HuH-7 (cell line): ENCODE results near the gene FAM20B.

Experiments
- DNase-seq: peaks from one replicate; pipeline ENCODE4 v3.0.0; 2011; ENCODE audit warnings: low spot score

Gene FAM20B

DNA sequence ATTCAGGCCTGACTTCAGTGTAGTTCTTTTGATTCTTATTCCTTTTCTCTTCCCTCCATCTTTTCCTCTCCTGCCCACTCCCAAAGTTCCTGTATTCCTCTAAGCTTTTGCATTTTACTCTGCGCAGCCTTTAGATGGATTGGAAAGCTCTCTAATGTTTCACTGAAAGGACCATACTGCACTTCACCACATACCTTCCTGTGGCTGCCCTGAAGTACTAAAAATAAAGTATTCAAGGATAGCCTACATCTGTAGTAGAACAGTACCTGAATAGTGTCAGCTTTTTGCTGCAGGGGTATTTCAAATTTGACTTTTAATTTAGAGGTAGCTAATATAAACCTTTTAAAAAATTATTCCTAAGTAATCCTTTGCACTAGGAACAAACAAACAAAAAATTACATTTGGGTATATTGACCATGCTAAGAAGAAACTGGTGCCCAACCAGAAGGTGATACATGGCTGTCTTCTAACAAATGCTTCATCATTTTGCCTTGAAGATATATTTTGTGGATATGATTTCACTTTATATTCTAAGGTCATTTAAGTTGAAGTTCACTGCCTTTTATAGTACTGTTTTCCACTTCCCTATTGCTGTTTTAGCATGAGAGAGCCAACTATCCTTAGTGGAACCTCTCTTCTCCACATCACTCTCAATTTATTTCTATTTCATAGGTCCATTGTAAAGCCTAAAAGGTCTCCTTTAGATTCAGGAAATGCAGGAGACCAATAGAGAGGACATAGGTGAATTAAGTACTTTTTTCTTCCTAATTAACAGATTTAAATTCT, 22.8 kb downstream of the FAM20B start:
- no peak for DNase-seq

DNA sequence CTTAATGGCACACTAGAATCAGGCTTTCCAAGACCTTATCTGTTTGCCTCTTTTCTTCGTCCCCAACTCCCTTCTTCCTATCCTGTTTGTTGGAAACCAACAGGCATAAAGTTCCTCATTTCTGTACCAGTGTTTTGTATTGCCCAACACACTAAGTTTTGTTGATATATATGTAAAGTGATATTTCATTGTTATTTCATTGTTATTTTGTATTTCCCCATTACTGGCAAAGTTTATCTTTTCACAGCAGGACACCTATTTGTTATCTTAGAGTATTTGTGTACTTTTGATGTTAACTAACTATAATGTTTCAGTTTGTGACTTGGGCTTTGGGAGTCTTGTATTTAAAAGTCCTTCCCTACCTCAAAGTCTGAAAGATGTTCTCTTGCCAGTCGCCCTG, 27.1 kb downstream of the FAM20B start:
- DNase-seq = no peak

DNA sequence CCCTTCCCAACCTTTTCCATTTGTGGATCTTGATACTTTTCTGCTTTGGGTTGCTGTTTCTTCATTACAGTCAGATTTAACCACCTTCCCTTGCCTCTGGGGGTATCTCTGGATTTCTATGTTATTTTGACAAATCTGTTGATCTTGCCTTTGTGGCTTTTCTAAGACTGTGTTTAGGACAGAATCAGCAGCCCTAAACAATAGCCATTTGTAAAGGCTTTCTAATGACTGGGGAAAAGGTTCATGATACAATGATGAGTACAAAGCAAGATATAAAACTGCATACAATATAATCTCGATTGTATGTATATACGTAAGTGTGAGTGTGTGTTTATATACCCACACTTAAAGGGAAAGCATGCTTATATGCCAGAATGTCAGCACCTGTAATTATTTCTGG, 27.8 kb downstream of the FAM20B start:
- no peak for DNase-seq

DNA sequence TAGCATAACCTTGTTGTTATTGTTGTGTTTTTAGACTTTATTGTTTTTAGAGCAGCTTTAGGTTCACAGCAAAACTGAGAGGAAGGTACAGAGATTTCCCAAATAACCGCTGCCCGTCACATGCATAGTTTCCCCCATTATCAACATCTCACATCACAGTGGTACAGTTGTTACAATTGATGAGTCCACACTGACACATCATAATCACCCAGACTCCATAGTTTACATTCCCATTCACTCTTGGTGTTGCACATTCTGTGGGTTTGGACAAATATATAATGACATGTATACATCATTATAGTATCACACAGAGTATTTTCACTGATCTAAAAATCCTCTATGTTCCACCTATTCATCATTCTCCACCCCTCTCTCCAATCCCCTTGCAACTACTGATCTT, 30.2 kb downstream of the FAM20B start:
- DNase-seq = no peak

DNA sequence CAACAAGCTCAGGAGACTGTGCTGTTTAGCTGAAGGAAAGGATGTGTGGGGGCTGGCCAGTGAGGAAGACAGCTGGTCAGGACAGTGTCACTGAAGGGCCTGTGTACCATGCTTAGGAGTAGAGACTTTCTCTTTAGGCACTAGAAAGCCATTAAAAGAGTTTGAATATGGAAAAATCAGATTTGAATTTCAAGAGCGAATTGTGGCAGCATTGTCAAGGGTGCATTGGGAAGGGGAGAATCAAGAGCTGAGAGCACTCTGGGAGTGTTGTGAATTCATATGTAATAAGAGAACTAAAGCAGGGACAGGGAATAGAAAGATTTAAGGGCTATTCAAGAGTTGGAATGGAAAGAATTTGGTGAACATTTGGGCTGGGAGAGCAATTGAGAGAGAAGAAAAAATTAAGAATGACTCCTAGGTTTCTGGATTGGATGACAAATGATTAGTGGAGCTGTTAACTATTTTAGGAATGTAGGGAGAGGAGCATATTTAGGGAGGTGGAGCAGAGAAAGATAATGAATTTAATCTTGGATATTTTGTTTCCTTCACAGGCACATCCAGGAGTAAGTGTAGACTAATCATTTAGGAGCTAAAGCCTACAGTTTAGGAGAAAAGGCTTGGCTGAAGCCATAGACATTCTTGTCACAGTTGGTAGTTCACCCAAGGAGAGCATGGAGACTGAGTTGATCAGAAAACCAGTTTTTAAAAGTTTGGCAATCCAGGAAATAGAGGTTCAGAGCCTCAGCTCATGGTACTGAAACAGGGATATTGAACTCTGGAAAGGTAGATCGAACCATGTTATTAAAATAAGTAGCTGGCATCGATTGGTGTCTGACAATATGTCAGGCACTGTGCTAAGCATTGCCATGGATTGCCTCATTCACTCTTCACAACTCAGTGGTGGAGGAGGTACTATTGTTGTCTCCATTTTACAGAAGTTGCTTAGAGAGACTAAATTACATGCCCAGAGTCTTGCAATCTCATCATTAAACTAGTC, 33.1 kb downstream of the FAM20B start:
- no peak for DNase-seq

DNA sequence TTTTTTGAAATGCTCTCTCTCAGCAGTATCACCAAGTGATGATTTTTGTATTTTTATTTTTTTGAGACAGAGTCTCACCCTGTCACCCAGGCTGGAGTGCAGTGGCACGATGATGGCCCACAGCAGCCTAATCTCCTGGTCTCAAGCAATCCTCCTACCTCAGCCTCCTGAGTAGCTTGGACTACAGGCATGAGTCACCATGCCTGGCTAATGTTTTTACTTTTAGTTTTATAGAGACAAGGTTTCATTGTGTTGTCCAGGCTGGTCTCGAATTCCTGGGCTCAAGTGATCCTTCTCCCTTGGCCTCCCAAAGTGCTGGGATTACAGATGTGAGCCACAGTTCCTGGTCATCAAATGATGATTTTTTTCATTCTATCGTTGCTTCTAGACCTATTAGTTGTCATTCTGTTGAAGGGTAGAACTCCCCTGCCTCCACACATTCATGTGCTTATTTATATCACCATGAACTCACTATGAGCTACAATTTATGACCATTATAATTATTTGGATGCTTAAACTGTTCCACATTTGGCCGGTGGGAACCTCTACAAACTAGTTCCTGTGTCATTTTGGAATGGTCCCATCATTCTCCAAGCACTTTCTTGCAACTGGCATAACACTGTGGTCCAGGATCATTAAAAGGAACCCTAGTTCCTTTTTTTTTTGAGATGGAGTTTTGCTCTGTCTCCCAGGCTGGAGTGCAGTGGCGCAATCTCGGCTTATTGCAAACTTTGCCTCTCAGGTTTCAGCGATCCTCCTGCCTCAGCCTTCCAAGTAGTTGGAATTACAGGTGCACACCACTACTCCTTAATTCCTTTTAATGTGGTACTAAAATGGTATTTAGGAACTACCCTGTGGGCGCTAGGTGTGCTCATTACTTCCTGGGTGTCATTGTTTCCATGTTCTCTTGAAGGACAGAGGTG, 35.9 kb downstream of the FAM20B start:
- no peak for DNase-seq

DNA sequence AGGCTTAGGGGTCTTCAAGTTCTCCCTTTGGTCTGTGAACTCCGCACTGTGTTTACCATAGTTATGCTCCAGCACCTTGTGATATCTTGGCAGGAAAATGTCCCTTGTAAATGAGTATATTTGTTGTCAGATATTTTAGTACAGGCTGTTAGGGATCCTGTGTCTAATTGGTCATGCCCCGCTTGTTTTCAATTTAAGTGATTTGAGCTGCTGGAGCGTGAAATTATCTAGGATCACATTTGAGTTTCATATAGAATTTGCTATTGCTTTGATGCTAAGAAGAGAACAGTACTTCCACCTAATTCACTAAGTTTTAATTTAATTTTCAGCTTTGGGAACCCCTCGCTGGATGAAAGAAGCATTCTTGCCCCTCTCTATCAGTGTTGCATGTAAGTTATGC, 40.8 kb downstream of the FAM20B start:
- no peak for DNase-seq

DNA sequence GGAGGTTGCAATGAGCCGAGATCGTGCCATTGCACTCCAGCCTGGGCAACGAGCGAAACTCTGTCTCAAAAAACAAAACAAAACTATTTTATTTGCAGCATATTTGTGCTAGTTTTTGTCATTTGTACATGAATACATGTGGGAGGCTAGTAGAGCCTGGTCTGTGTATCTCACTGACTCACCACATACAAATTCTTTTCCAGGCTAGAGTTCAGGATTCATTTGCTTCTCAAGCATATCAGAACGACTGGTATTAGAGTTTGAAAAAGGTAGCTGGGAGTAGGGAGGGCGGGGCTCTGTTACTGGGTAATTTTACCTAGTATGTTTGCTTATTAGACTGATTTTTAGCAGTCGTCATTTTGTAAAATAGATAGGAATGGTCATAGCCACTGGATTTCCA, 51.7 kb downstream of the FAM20B start:
- DNase-seq = no peak

DNA sequence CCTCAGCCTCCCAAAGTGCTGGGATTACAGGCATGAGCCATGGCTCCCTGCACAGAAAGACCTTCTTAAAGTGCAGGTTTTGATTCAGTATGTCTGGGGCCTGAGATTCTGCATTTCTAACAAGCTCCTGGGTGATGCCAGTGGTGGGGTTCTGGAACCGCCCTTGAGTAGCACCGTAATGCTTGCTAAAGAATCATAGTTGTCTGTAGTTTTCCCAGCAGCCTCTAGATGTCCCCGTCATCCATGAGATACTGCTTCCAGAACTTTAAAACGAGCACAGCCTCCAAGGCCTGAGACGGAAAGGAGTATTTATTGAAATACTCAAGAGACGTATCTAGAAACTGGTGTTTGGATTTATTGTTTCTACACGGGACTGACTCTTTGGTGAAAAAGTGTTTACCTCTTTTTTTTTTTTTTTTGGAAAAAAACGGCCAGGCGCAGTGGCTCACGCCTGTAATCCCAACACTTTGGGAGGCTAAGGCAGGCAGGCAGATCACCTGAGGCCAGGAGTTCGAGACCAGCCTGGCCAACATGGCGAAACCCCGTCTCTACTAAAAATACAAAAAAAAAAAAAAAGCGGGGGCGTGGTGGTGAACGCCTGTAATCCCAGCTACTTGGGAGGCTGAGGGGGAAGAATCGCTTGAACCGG, 53.5 kb downstream of the FAM20B start:
- peak; percentile 64 for DNase-seq

DNA sequence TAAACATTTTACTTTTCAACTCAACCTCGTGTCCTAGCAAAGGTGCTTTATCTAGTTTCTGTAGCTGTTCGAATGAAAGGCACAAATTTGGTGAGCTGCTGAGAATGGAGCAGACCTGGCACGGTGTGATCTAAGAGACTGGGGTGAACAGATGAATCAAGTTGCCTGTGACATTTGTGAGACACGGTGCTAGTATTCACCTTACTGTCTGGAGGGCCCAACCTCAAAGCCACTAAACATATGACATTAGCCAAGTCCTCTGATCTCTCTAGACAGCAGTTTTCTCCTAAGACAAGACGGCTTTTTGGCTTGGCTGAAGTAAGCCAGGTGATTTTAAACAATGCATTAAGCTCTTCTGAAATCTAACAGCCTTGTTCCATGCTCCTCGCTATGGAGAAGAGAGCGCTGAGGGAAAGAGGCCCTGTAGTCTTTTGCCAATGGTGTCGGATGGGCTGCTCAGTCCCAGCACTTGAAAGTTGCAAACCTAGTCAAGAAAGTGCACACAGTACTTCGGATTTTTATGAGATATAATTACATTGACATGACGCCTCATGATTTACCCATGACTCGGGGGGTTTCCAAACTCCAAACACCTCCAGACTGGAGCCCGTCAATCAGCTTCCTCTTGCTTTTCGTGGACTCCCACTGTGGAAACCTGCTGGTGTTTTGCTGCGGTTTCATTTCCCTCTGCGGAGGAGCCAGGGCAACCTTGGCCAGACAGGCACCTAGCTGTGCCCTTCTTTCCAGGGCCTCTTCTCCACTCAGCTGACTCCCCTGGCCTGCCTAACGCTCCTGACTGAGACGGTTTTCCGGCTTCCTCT, 55.4 kb downstream of the FAM20B start:
- no peak for DNase-seq

DNA sequence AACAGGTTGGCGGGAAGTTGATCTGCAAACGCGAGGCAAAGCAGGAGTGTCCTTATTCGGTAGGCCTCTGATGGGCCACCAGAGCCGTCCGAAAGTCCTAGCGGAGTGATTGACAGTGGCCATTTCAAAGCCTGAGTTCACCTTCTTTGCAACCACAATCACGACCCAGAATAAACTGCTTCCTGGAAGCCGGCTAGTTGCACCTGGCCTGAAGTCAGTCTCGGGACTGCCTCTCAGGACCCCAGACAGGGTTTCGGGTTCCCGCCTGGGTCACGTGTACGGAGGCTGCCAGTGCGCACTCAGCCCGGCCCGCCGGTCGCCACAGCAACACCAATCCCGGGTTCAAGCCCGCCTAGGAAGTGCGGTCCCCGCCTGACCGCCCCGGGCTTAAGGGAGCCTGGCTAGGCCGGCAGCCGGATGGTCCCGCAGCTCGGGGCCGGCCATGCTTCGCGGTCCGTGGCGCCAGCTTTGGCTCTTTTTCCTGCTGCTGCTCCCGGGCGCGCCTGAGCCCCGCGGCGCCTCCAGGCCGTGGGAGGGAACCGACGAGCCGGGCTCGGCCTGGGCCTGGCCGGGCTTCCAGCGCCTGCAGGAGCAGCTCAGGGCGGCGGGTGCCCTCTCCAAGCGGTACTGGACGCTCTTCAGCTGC, 56.1 kb downstream of the FAM20B start, which contains the start of gene TOR3A:
Gene TOR3A, plus strand, starts transcription at position 384 of the 646 bp plus-strand sequence. Its CDS starts 59 bp downstream, at position 443.
- peak; percentile 89 for DNase-seq

DNA sequence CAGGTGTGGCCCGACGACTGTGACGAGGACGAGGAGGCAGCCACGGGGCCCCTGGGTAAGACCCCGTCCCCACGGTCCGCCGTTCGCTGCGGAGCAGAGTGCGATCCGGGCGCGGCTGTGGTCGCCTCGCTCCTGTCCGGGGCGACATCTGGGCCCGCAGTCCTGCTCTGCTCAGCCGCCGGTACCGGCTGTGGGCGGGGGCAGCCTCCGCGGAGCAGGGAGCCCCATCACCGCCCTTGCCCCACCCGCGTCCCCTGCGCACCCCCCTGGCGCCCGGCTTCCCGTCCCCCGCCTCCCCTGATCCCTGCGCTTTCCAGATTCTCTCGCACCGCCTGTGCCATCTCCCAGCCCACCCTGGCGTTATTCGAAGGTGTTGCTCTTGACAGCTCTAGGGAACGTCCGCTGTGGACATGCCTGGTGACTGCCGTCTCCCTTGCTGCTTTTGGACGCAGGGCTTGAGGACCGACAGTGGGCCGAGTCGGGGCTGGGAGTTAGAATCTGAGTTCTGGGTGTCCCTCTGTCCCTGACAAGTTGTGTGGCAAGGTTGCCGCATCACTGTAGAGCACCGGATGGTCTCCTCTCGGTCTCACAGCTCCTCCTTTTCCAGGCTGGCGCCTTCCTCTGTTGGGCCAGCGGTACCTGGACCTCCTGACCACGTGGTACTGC, 56.8 kb downstream of the FAM20B start:
- DNase-seq = peak; percentile 56

DNA sequence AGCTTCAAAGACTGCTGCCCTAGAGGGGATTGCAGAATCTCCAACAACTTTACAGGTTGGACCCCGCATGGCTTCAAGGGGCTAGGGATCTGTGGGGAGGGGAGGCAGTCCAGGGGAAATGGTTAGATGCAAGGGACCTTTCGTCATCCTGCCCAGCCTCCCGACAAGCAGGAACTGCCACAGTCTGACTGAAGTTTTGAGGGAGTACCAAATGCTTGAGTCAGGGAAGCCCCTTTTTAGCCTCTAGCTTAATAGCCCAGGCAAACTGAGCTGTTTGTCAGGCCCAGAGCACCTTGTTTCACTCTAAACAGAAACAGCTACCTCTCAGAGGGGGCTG, 57.3 kb downstream of the FAM20B start:
- peak; percentile 29 for DNase-seq

DNA sequence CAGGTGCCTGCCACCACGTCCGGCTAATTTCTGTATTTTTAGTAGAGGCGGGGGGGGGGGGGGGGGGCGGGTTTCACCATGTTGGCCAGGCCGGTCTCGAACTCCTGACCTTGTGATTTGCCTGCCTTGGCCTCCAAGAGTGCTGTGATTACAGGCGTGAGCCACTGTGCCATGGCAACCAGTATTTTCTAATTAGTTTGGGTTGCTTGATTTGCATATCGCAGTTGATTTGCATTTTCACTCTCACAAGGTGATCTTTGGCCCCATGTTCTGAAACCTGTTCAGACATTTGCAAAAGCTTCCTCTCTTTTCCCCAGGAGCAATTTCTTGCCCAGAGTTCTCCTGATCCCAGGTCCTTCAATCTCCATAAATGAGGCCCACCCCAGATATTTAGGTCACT, 57.8 kb downstream of the FAM20B start:
- DNase-seq = no peak

DNA sequence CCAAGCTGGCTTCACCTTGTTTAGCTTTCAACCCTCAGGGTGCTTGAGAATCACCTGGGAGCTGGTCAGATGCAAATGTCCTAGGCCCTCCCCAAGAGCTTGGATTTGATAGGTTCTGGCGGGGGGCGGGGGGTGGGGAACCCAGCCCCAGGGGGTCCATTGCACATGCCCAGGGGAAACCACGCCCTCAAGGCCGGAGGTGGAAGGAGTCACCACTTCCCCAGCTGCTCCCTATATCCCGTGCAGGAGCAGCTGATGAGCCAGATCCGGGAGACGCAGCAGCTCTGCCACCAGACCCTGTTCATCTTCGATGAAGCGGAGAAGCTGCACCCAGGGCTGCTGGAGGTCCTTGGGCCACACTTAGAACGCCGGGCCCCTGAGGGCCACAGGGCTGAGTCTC, 62.0 kb downstream of the FAM20B start:
- no peak for DNase-seq

DNA sequence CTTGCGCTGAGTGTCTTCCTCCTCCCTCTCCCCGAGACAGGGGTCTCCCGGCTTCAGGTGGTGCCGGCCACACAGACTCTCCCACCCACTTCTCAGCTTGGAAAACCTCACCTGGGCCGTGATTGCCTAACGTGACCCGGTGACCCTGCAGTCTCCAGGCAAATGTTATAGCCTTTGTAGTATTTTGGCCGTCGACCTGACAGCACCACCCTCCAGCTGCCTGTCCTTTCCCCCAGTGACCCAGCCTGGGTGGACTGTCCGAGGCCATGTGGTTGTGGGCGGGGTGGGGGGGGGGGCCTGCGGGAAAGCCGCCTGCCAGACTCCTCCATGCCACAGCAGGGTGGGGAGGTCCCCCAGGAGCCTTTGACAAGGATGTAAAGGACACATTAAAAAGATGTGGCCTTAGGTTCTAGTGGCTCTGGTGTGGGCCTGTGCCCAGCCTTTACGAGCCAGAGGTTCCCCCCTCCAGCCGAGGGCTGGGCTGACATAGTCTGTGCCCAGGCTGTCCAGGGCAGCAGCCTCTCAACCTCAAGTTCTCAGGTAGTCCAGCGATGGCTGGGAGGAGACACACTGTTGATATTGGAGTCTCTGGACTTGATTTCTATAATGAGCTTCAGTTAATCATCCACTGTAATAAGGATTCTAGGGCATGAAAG, 64.3 kb downstream of the FAM20B start:
- DNase-seq = no peak

DNA sequence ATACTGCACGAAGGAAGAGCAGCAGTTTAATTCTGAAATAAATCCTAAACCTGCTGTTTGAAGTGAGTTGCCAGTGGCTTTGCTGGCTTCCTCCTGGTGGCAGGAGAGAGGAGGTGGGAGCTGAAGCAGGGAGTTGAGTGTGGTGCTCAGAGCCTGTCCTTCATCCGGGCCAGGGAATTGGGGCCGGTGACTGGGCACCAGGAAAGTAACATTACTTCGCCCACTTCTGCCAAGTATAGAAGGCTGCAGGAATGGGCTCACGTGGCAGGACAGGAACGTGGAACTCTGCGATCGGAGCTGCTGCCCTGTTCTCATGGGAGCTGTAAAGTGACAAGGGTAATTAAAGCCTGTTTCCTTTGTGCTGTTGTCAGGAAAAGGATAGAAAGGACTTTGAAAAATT, 64.8 kb downstream of the FAM20B start:
- DNase-seq = peak; percentile 30

DNA sequence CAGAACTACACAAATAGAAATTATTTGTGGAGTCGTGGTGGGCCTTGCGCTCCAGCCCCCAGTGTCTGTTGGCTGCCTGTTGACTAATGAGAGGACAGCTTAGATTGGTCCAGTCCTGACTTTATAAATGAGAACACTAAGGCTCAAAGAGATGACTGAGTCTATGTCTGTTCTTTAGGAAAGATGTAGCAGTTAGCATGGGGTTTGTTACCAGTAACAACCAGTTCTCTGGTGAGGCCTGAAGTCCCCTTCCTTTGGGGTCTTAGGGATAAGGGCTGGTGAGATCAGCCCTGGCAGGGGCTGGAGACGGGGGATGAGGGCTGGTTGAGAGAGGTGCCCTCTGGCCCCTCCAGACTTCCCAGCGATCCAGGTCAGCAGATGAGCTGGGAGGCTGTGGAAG, 65.2 kb downstream of the FAM20B start:
- no peak for DNase-seq

DNA sequence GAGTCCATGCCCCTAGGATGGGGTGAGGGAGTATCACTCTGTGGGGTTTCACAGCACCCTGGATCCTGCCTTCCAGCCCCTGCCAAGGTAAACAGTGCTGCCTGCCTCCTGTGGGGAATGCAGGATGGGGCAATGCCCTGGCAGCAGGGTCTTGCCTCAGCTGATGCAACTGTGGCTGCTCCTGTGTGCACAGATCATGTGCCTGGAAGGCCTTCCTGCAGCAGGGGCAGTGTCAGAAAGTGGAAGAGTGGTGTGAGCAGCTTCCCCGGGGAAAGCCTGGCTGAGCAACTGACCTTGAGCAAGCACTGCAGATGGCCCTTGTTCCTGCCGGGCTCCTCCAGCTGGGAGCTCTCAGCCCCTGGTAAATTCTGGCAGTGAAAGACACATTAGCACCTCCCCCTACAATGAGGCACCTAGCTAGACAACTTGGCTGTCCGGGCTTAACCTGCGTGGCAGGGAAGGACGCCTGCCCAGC, 66.0 kb downstream of the FAM20B start:
- DNase-seq = no peak
